ENCODE results near the gene BTBD9.

BTBD9 gene

DNA sequence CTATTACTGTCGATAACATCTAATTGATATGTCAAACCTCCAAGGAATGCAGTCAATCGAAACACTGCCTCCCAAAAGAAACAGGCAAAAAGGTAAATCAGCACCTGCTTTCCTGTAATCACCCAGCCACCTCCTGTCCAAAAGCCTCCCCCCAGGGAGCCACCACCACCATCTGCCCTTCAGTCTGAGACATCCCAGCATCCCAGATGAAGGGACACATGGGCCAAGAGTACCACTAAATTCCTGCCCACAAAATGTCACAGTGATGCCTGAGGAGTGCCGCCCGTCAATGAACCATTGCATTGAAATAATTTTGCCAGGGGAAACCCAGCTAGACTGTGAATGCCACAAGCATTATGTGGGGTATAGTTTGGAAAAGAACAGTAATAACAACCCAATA, 418.5 kb downstream of the BTBD9 start:
- DNase-seq = no peak

DNA sequence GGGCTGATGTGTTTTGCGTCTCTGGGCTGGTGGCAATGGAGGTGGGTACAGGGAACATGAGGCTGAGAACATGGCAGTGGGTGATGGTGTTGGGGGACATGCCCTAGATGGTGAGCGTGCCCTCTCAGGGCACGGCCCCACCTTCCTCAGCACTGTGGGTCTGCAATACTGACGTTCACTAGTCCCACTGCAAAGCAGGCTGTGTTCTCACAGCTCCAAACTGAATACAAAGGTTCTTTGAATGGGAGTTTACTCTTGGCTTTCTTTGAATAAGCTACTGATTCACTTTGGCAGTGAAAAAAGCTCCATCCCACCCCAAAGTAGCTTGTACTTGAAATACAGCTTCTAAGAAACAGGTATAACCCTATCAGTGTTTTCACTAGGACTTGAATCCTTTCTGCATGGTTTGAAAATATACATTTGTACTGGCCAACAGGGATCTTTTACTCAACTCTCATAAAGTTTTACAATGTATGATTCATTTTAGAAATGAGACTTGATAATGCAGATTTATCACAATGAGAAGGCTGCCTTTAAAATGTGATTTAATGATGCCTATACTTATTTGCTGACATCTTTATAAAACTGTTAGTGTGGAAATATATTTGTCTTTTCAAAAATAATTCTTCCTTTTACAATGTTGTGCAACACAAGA, 419.5 kb downstream of the BTBD9 start:
- DNase-seq = no peak

DNA sequence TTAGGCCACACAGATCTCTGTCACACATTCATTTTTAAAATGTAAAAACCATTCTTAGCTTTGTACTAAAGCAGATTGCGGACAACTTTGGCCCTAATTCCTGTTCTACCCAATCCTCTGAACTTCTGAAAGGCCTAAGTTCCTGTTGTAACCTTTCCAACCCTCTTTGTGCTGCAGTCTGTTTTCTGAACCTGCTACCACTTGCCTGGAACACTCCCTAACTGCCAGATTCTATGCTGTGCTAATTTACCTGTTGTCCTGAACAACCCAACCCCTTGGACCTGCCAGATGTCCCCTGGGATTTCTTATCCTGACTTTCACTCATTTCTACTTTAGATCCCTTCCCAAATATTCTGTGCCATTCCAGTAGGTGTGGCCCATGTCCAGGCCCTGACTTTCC, 421.5 kb downstream of the BTBD9 start:
- no peak for DNase-seq

DNA sequence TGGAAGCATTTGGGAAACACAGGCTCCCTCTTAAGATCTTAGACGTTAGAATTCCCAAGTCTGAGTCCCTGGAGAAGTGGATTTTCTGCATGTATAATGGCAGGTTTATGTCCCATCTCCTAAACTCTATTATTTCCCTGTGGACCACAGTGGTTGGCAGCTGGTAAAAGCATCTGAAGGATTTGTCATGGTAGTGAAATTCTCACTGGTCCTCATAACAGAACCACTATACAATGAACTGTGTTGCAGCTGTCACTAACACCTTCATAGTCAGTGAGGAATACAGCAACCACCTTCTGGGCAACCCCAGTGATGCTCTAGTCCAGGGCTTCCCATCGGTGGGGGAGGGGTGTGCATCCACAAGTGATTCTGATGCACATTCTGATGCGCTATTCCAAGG, 423.3 kb downstream of the BTBD9 start:
- DNase-seq = no peak

DNA sequence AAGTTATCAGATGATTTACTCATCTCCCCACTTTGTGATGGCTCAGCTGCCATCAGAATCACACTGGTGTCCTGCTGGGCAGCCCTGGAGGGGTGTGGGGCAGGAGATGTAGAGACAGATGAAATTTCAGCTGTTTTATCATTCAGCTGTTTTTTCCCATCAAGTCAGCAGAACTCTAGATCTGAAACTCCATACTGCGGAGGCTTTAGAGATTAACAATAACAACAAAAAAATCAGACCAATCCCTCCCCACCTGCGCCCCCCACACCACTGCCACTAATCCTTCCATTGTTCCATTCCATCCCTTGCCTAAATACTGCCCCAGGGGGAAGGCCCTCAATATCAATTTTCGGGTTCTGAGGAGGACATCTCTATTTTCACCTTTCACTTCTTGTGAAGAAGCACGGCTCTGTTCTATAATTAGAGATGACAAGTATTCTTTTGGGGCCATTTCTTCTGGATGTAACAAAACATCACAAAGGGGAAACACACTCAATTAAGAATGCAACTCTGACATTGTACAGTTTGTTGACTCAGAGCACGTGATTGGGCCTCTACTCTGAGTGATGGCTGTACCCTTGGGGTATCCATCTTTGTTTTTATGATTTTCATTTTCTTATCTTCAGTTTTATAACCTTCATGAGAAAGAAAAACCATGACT, 423.9 kb downstream of the BTBD9 start:
- no peak for DNase-seq

DNA sequence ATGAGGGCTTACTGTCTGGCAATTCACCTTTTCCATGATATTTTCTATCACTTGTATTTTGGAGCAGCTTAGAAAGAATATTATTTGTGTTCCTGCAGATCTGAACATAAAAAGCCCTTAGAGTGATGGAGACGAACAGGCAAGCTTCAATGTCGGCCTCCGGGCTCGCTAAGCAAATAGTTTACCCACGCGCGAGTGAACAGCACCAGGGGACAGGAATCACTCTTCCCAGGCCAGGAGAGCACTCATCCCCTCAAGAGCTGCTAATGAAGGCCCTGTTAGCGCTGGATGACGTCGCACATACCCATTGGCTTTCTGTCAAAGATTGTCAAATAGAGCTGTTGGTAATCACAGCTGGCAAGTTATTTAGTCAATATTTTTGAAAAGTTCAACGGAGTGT, 424.5 kb downstream of the BTBD9 start:
- peak; percentile 13 for DNase-seq

DNA sequence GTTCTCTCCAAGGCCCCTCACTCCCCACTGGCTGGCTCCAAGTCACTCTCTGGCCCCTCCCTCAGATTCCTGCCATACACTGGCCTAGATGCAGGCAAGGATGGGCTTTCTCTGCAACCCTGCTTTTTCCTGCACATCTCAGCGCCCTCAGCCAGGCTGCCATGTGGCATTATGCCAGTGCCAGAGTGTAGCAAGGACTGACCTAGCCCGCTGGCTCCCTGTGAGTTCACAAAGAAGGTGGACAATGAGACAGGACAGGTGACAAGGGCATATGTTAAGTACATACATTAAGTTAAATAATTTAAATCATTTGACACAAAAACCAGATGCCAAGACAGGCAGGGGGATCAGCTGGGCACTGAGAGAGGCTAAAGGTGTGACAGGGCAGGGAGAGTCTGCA, 425.6 kb downstream of the BTBD9 start:
- no peak for DNase-seq

DNA sequence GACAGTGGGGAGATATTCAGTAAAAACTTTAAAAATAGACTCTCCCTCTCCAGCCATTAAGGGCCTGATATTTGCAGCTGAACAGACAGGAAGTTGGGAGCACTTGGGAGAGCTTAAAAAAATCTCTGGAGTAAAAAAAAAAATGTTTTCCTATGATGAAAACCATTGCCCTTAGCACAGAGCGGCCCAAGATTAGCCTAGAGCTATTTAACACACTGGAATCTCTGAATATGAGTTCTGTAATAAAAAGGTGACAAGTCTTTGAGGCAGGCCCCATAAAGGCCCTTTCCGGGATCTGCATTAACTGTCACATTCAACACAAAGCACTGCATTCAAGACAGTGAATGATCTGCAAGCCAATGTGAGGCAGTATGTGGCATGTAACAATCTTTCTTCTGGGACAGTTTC, 426.5 kb downstream of the BTBD9 start:
- no peak for DNase-seq

DNA sequence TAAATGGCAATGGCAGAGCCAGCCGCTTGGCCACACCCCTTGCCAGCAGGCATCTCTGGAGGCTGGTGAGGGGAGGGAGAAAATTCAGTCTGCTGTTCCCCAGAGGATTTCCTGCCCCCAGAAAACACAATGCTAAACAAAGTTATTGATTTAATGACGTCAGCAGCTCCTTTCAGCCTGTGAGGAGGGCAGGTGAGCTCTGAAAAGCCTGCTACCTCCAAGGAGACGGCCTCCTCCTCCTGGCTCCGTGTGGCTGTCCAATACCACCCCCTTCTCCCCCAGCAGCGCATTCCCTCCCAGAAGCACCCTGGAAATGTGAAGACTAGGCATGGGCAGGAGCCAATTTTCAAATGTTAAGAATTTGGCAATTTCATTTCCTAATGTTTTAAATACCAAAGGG, 427.1 kb downstream of the BTBD9 start:
- DNase-seq = peak; percentile 76

DNA sequence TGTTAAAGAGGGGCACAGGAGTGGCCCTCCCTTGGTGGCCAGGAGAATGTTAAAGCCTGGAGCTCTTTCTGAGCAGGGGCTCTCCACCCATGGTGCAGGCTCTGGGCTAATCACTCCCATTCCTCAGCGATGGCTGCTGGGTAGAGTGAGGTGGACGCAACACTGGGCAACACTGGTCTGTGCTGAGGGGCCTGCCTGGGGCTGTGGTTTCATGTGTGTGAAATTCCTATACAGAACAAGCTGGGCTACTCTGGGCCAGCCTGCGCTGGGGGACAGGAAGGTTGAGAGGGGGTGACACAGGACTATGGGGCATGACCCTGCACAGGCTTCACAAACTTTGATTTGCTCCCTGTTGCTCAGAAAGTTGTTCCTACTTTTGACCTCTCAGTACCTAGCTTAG, 427.6 kb downstream of the BTBD9 start:
- DNase-seq = no peak

DNA sequence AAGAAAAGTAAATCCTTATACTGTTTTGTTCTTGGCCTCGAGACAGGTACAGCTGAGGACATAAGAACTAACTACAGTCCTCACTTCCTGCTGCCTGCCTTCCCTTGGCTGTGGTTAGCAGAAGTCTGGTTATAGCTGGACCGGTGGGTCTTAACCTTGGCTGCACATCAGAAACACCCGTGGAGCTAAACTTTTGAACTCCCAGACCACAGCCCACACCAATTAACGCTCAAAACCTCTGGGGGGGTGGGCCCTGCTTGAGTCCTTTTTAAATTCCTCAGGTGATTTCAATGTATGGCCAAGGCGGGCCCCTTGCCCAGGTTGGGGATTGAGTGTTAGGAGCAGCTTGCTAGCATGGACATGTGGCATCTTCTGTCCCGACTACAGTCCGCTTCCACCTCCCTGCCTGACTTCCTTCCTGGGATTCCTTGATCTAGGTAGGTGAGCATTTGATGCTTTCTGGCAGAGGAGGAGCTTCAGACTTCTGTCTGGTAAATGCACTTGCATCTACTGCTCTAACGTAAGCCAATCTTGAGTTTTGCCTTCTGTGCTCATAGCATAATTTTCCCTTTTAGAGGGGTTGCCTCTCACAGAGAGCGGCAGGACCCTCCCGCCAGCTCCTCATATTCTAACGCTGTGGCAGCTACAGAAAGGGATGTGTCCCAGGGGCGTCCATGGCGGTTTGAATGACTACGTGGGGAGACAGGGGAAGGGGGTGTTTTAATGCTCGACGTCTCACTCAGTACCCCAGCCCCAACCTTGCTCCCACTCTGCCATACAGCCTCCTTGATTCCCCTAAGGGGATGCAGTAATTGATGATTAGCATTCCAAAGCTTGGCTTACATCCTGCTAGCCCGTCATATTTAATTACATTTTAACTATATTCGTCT, 430.1 kb downstream of the BTBD9 start:
- DNase-seq = no peak

DNA sequence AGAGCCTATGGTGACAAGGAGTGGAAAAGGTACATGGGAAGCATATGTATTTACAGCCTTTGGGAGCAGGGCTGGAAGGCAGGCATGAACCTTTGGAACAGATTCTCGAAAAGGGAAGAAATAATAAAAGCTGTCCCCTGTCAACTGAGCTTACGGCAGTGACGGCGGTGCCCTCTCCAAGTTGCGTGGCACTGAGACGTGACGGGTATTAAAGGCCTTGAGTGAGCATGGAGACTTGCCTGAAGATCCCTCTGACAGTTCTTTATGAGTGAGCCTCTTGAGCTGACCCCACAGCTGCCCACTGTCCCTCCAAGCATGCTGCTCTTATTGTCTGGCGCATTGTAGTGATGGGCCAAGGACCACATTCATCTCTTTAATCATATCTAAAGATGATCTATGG, 431.7 kb downstream of the BTBD9 start:
- DNase-seq = no peak

DNA sequence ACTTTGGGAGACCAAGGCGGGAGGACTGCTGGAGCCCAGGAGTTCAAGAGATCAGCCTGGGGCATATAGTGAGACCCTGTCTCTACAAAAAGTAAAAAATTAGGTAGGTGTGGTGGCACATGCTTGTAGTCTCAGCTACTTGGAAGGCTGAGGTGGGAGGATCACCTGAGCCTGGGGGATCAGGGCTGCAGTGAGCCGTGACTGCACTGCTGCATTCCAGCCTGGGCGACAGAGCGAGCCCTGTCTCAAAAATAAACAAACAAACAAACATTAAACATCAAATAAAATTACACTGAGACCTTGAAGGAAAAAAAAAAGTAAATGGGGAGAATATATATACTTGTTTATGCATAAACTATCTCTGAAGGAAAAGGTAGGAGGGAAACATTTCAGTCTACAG, 432.4 kb downstream of the BTBD9 start:
- no peak for DNase-seq

DNA sequence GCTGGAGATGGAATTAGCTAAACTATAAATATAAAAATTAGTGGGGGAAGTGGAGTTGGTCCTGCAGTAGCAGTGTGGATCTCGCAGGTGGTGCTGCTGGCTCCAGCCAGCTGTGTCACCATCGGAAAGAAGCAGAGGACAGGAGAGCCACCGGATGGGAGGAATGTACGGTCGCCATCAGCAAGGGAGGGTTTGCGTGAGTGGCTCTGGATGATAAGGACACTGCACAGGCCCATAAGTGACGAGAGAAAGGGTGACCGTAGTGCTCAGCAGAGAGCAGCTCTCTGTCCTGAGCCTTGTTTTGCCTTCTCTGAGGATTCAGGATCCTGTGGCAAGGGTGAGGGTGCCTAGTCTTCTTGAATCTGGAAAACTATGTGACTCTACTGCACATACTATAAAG, 441.5 kb downstream of the BTBD9 start:
- no peak for DNase-seq

DNA sequence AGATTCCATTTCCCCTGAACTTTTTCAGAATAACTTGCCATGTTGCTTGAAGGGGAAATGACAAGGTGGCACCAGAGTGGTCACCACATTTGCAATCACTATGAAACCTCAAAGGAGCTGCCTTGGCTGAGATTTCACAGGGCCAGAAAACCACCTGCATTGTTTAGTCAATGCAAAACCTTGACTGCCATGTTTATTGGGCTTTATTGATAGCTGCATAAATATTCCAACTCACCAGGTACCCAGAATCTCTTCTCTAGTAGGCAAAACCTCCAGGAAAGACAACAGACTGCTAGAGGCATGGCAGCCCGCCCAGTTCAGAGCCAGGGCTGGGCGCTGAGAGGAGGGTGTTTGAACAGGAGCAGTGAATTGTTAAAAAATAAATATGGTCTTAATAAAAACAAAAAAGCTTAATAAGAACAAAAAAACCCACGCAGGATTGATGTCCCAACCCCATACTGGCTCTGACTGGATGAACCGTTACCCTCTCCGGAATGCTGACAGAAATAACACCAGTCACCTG, 444.6 kb downstream of the BTBD9 start:
- no peak for DNase-seq

DNA sequence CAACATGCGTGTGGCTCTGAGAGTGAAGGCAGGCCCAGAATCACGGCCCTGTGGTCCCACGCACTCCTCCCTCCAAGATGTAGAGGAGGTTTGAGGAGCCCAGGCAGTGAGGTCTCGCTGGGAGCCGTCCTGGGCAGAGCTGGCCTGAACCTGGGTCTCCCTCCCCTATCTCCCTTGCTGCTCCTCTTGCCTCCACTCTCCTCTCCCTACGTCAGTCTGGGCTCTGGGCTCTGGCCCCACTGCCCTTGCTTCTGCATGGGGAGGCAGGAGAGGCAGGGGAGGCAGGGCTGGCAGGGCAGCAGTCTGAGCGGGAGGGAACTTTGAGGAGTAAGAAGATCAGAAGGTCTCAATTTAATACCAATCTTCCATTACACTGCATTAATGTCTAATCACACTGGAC, 445.1 kb downstream of the BTBD9 start:
- DNase-seq = no peak

DNA sequence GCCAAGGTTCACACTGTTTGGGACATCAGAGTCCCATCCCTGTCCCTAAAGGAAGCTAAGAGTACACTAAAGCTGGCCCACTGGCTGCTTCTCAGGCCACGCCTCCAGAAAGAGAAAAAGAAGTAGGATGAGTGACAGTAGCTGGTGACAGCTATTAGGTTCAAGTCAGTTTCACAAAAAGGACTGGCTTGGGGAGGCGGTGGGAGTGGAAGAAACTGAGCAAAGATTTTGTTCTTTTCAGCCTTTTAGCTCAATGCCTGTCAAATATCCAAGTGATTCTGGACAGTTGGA, 445.5 kb downstream of the BTBD9 start:
- DNase-seq = no peak

DNA sequence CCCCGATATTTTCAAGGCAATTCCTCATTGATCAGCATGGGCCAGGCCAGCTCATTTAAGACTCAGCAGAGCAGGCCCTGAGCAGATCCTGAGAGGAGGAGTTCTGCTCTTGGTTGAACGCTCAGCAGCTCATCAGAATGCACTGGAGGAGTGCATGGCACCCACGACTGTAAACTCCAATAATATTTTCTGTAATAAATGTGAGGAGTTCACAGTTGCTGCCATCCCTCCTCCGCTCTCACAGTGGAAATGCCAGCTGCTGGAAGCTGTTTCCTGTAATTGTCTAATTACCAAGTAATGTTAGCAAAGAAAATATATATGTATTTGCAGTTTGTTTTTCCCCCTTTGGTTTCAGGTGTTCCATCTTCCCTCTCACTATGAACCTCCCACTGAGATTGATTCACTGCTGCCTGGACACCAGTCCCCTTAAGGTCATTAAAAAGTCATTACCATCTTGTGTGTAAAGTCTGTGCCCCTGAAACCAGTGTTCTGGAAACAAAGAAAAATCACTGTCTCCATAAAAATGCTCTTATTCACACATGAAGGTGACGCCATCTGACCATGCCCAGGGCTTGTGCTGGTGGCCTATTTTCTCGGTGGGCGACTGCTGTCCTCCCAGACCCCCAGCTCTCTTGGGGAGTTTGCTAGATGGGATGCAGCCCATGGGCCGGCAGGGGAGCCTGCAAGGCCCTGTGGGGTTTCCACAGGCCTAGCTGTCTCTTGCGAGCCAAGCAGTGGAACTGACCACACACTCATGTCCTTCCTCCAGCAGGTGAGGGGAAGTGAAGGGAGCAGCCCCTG, 446.0 kb downstream of the BTBD9 start:
- DNase-seq = no peak

DNA sequence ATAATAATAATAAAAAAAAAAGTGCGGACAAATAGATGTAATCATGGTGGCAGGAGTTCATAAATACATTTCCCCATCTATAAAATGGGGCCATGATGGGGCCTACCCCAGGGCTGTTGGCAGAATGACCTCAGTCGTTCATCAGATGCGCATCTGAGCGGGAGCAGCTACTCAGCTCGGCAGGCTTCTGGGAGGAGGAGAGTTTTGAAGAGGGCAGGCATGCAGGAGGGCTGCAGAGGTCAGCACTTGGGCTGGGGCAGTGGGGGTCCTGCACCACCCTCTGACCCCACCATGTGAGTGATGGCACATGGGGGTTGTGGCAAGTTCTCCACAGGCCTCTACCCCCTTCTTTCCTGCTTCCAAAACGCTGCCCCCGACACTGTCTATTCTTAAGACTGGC, 446.7 kb downstream of the BTBD9 start:
- DNase-seq = no peak

DNA sequence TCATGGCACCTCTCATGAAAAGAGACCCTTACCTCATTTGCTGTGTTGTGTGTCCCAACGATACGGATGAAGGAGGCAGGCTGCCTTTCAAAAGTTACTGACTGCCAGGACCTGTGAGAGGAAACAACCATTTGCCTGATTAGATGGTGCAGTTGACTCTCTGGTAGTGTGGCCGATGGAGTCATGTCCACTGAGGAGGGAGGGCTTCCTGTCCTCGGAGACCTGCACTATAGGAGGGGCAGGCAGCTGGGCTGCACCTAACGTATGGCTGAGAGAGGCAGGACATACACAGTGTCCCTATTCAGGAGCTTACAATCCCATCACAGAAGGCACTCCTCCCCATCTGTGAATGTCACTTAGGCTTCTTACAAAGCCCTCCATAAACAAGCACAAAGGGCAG, 447.2 kb downstream of the BTBD9 start:
- DNase-seq = no peak

DNA sequence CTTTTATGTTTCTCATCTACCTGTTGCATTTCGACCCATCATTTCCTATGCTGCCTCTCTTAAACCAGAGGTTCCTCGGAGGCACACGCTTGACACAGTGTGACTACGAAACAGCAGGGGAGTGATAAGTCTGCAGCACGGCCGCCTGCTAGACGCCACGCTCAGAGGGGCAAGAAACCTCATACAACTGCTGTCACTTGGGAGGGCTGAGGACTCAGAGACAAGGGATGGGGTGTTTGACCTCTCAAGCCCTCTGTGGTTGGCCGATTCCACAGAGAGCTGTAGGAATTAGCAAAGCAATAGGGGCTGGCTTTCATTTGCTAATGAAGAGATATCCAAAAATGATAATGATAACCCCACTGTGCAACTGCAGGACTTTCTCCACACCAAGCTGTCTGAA, 447.7 kb downstream of the BTBD9 start:
- DNase-seq = no peak

DNA sequence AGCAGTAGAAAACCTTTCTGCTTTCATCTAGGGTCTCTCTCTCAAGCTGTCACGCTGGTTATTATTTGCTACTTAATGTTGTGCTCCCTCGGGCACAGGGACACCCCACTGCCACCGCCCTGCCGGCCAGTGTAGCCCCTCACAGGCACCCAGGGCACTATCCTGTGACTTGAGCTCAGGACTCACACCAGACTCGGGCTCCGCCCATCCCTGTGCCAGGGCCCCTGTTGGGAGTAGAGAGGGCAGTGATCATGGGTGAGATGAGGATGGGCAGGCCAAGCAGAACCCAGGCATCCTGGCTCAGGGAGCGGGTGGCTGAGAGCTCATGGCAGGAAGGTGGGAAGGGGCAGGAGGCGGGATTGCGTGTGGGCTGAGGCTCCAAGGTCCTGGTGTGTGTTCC, 448.3 kb downstream of the BTBD9 start:
- no peak for DNase-seq

DNA sequence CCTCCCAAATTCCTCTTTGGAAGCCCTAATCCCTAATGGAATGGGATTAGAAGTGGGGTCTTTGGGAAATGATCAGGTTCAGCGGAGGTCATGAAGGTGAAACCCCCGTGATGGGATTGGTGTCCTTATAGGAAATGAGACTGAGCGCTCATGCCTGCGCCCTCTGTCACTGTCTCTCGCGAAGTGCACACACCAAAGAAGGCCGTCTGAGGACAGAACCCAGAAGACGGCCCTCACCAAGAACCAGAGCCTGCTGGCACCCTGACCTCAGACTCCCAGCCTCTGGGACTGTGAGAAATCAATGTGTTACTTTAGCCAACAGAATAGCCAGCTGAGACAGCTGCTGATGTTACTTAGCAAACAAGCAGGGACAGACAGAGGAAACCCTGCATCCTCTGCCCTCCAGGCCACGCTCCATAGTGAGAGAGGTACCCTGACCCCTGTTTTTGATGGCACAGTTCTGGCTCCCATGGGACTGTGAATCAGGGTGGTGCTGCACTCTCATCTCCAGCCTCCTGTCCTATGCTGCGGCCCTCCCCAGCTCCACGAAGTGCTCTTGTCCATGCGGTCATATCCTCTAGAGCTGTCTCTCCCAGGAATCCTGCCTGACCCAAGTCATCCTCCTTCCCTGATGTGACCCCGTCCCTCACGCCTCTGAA, 450.9 kb downstream of the BTBD9 start:
- DNase-seq = no peak

All from NCI-H510A (cell line).